ENCODE results near the gene CCSAP. TPM values are rescaled to one million over a fixed set of nuclear protein-coding genes. Genes with fewer than 3 reads are reported as not detected.

CCSAP gene
- total and polyA plus RNA-seq, 4 donors, result 1.6 to 11.1 (median 4.6) TPM

- Histone ChIP-seq H3K36me3 (ENCODE audit: control insufficient read depth in 4 of 4, insufficient read depth in 4 of 4, low read length in 4 of 4) (peaks cover 0 to 10% (median 4%) of the 10 kb centered on the region in 4 donors), H3K27ac (ENCODE audit: low read depth in 1 of 2, low read length in 1 of 2) (no peak overlapping the region), H3K4me1 (ENCODE audit: control insufficient read depth in 5 of 5, insufficient read depth in 5 of 5, low read length in 5 of 5) (peaks cover 0 to 11% (median 0%) of the 10 kb centered on the region in 5 donors), H3K9me3 (ENCODE audit: control insufficient read depth in 4 of 4, insufficient read depth in 3 of 4, low read length in 3 of 4) (no peaks in the 10 kb centered on the region), H3K9ac (ENCODE audit: insufficient read depth in 1 of 2, low read length in 2 of 2) (no peak overlapping the region), H3K27me3 (ENCODE audit: control insufficient read depth in 3 of 3, insufficient read depth in 3 of 3, low read length in 2 of 3) (no peaks in the 10 kb centered on the region), H3K4me3 (no peak overlapping the region)
- WGBS, 2 donors, result 59 to 79% methylated on average over 2 of the region's 2 CpGs
- no peak for DNase-seq
- no peak for TF ChIP-seq CTCF (IDR thresholded peaks at IDR 0.05; ENCODE audit: control extremely low read depth, extremely low read depth)
- no peak for ATAC-seq (ENCODE audit: insufficient read depth, low FRiP score)
Observed at GRCh38 chr1:229286099-229286766, 56.6 kb downstream of the CCSAP start.

GRCh38 chr1:229285440-229285839 lies 57.4 kb downstream of the CCSAP start:
- no peak for DNase-seq
- Histone ChIP-seq H3K27ac (ENCODE audit: low read depth in 1 of 2, low read length in 1 of 2) (no peak overlapping the region), H3K9me3 (ENCODE audit: control insufficient read depth in 4 of 4, insufficient read depth in 3 of 4, low read length in 3 of 4) (no peaks in the 10 kb centered on the region), H3K27me3 (ENCODE audit: control insufficient read depth in 3 of 3, insufficient read depth in 3 of 3, low read length in 2 of 3) (no peaks in the 10 kb centered on the region), H3K4me3 (no peak overlapping the region), H3K4me1 (ENCODE audit: control insufficient read depth in 5 of 5, insufficient read depth in 5 of 5, low read length in 5 of 5) (peaks cover 0 to 11% (median 0%) of the 10 kb centered on the region in 5 donors), H3K36me3 (ENCODE audit: control insufficient read depth in 4 of 4, insufficient read depth in 4 of 4, low read length in 4 of 4) (peaks cover 0 to 8% (median 1%) of the 10 kb centered on the region in 4 donors), H3K9ac (ENCODE audit: insufficient read depth in 1 of 2, low read length in 2 of 2) (no peak overlapping the region)
- no peak for TF ChIP-seq CTCF (IDR thresholded peaks at IDR 0.05; ENCODE audit: control extremely low read depth, extremely low read depth)
- no peak for ATAC-seq (ENCODE audit: insufficient read depth, low FRiP score)
- 79 to 83% methylated on average over 2 of the region's 2 CpGs for WGBS, 2 donors

GRCh38 chr1:229284887-229285286 lies 58.0 kb downstream of the CCSAP start:
- no peaks in the 10 kb centered on the region for H3K9me3 ChIP-seq (ENCODE audit: control insufficient read depth in 4 of 4, insufficient read depth in 3 of 4, low read length in 3 of 4)
- H3K9ac ChIP-seq (ENCODE audit: insufficient read depth in 1 of 2, low read length in 2 of 2), result no peak overlapping the region
- no peak for DNase-seq
- no peak for TF ChIP-seq CTCF (IDR thresholded peaks at IDR 0.05; ENCODE audit: control extremely low read depth, extremely low read depth)
- H3K4me3 ChIP-seq, result no peak overlapping the region
- 97 to 98% methylated on average over 3 of the region's 3 CpGs for WGBS, 2 donors
- ATAC-seq (ENCODE audit: insufficient read depth, low FRiP score), result no peak
- H3K4me1 ChIP-seq (ENCODE audit: control insufficient read depth in 5 of 5, insufficient read depth in 5 of 5, low read length in 5 of 5), result peaks cover 0 to 11% (median 0%) of the 10 kb centered on the region in 5 donors
- peaks cover 0 to 6% (median 1%) of the 10 kb centered on the region in 4 donors for H3K36me3 ChIP-seq (ENCODE audit: control insufficient read depth in 4 of 4, insufficient read depth in 4 of 4, low read length in 4 of 4)
- H3K27ac ChIP-seq (ENCODE audit: low read depth in 1 of 2, low read length in 1 of 2), result no peak overlapping the region
- H3K27me3 ChIP-seq (ENCODE audit: control insufficient read depth in 3 of 3, insufficient read depth in 3 of 3, low read length in 2 of 3), result no peaks in the 10 kb centered on the region

Measured in lung (tissue), 12 donors.